Gastrocnemius medialis (tissue), 4 donors: ENCODE measurements around the gene TRMT10C.

Experiments used
- POLR2A ChIP-seq, 2 donors: fragments of 450-650 bp; IDR thresholded peaks; one replicate each; pipeline ENCODE4 v1.6.1; 2017; ENCODE audit warnings: antibody characterized with exemption in 2 of 2, mild to moderate bottlenecking in 2 of 2, moderate library complexity in 2 of 2
- TF ChIP-seq, protein P1 (sequence below), 5 experiments: fragments of 450-650 bp in 3 of 5; fragments of 200-600 bp in 2 of 5; sonication (generic) in 2 of 5; IDR thresholded peaks in 4 of 5; conservative IDR thresholded peaks in 1 of 5; 1 replicate in 4 of 5; 2 replicates in 1 of 5; pipeline ENCODE4 v1.5.1; 2016 to 2019; ENCODE audit warnings: antibody characterized with exemption in 5 of 5, mild to moderate bottlenecking in 3 of 5, moderate library complexity in 3 of 5

GRCh38 chr3:101536266-101536665 is 25.4 kb upstream of the TRMT10C start:
- TF ChIP-seq, protein P1, sequence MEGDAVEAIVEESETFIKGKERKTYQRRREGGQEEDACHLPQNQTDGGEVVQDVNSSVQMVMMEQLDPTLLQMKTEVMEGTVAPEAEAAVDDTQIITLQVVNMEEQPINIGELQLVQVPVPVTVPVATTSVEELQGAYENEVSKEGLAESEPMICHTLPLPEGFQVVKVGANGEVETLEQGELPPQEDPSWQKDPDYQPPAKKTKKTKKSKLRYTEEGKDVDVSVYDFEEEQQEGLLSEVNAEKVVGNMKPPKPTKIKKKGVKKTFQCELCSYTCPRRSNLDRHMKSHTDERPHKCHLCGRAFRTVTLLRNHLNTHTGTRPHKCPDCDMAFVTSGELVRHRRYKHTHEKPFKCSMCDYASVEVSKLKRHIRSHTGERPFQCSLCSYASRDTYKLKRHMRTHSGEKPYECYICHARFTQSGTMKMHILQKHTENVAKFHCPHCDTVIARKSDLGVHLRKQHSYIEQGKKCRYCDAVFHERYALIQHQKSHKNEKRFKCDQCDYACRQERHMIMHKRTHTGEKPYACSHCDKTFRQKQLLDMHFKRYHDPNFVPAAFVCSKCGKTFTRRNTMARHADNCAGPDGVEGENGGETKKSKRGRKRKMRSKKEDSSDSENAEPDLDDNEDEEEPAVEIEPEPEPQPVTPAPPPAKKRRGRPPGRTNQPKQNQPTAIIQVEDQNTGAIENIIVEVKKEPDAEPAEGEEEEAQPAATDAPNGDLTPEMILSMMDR (IDR thresholded peaks at IDR 0.05 in 4 of 5, conservative IDR thresholded peaks at IDR 0.05 in 1 of 5) = no peak
- no peak for TF ChIP-seq POLR2A (IDR thresholded peaks at IDR 0.05)
